ENCODE measurements around the gene SLC35G3.

DNA sequence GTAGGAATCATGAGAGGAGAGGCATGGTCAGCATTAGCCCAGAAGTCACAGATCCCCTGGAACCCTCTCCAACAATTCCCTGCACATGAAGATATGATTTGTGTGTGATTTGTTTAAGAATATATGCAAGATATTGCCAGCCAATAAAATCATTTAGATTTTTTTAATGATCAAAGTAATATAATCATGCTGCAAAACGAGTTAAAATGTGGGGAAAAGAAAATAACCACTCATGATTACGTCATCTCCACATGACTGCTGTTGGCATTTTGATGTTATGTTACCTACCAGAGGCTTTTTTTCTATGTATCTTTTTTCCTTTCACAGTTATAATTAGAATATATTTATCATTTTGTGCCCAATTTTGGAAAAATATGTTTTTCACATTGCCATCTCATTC lies 22.4 kb downstream of the SLC35G3 start:
- TF ChIP-seq, protein P1, sequence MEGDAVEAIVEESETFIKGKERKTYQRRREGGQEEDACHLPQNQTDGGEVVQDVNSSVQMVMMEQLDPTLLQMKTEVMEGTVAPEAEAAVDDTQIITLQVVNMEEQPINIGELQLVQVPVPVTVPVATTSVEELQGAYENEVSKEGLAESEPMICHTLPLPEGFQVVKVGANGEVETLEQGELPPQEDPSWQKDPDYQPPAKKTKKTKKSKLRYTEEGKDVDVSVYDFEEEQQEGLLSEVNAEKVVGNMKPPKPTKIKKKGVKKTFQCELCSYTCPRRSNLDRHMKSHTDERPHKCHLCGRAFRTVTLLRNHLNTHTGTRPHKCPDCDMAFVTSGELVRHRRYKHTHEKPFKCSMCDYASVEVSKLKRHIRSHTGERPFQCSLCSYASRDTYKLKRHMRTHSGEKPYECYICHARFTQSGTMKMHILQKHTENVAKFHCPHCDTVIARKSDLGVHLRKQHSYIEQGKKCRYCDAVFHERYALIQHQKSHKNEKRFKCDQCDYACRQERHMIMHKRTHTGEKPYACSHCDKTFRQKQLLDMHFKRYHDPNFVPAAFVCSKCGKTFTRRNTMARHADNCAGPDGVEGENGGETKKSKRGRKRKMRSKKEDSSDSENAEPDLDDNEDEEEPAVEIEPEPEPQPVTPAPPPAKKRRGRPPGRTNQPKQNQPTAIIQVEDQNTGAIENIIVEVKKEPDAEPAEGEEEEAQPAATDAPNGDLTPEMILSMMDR (conservative IDR thresholded peaks at IDR 0.05 in 1 of 2, IDR thresholded peaks at IDR 0.05 in 1 of 2; ENCODE audit: low read depth in 1 of 2, low read length in 2 of 2) = no peak
- no peak for TF ChIP-seq EZH2 (IDR thresholded peaks at IDR 0.05; ENCODE audit: low read length, missing control alignments)
